Heart right ventricle (tissue), 16 donors: Measurements from ENCODE around the gene OR8A1. TPM values are rescaled to one million over a fixed set of nuclear protein-coding genes. Genes with fewer than 3 reads are reported as not detected.

ENCODE experiments used
- ATAC-seq, 8 donors: fragments of 200-7000 bp; cut with Tn5 transposase; one replicate each; pipeline ENCODE4 v1.9.1; 2020; ENCODE audit warnings: mild to moderate bottlenecking in 8 of 8, moderate library complexity in 8 of 8, moderate number of reproducible peaks in 1 of 8
- DNase-seq, 2 donors: peaks; one replicate each; pipeline ENCODE4 v3.0.0-alpha.2; 2020
- H3K27ac ChIP-seq, 10 donors: fragments of 200-600 bp; sonication (generic) in 2 of 10; one replicate each; pipeline versions ENCODE4 v1.5.0 to v1.8.0; 2020 to 2022; ENCODE audit warnings: mild to moderate bottlenecking in 3 of 10
- H3K27me3 ChIP-seq, 7 donors: fragments of 200-600 bp; one replicate each; pipeline ENCODE4 v1.8.0; 2021 to 2022; ENCODE audit warnings: mild to moderate bottlenecking in 2 of 7
- H3K36me3 ChIP-seq, 9 donors: fragments of 200-600 bp; sonication (generic) in 1 of 9; one replicate each; pipeline versions ENCODE4 v1.5.0 to v1.8.0; 2020 to 2022; ENCODE audit warnings: mild to moderate bottlenecking in 2 of 9
- H3K4me1 ChIP-seq, 9 donors: fragments of 200-600 bp; sonication (generic) in 1 of 9; one replicate each; pipeline versions ENCODE4 v1.5.0 to v1.8.0; 2020 to 2022; ENCODE audit warnings: mild to moderate bottlenecking in 4 of 9
- H3K4me3 ChIP-seq, 10 donors: fragments of 200-600 bp; sonication (generic) in 2 of 10; one replicate each; pipeline versions ENCODE4 v1.5.0 to v1.8.0; 2020 to 2022; ENCODE audit warnings: mild to moderate bottlenecking in 7 of 10, moderate library complexity in 2 of 10
- H3K9me3 ChIP-seq, 11 donors: fragments of 200-600 bp in 10 of 11; sonication (generic) in 2 of 11; one replicate each; pipeline versions ENCODE4 v1.5.0 to v1.8.0; 2013 to 2022; ENCODE audit warnings: mild to moderate bottlenecking in 2 of 11, control low read depth in 1 of 11, moderate library complexity in 1 of 11
- CTCF ChIP-seq, 9 donors: fragments of 200-600 bp; sonication (generic) in 2 of 9; IDR thresholded peaks; one replicate each; pipeline versions ENCODE4 v1.5.0 to v1.8.0; 2021 to 2022; ENCODE audit warnings: antibody characterized with exemption in 9 of 9, mild to moderate bottlenecking in 5 of 9, moderate library complexity in 1 of 9
- WGBS, 2 donors: extraction: QIAGEN DNeasy Blood & Tissue Kit; methylation state at CpG; one replicate each; pipeline ENCODE4 v1.1.7; 2013; ENCODE audit warnings: inconsistent platforms in 1 of 2; 5-methylcytosine and 5-hydroxymethylcytosine counted together
- intact Hi-C, 10 donors: fragments of 100-400 bp; cut with DNase I; formaldehyde crosslinking; loops; one replicate each; pipeline versions ENCODE4 v1.11.1 to v1.14.2; 2022
- polyA plus RNA-seq, 2 donors: library from polyadenylated mRNA; stranded (reverse); fragments of 200-250 nt; gene quantifications; one replicate each; pipeline ENCODE4 v1.2.3, GENCODE V29; 2013
- total RNA-seq, 10 donors: library from RNA; stranded (reverse); fragmentation: NEBNext Ultra II Directional in 3 of 10; extraction: Animal tissue kit (Norgen Biotek cat#: 25700) in 3 of 10; gene quantifications; one replicate each; pipeline versions ENCODE4 v1.2.1 to v1.2.4, GENCODE V29; 2021 to 2023
- donor health status: Arrhythmogenic right ventricular cardiomyopathy.
- donor health status: ischemic (EF 13 %, LVEDD 7.1; RV severe dilation, severe dysfunction).
- donor health status: healthy with polysubstance abuse.
- donor health status: DM: no; HTN: yes; CAD: no.
- donor health status: DM: no; HTN: no; CAD: no.
- donor health status: ischemic (EF 25% LVEDD 6.9; RV normal size, moderate dysfunction).
- donor health status: ischemic (EF 25% LVEDD 5.7; RV mildly dilated, moderate dysfunction).
- donor health status: healthy.
- donor health status: DM: yes; HTN: yes; CAD: no.
- donor health status: Ischemic cardiomyopathy.
- donor health status: ischemic (EF 35%, LVEDD 5.7; RV mildly dilated, moderate dysfunction).
- donor health status: nonischemic (EF 11% LVEDD 7.7; RV severe dilation, severe dysfunction).
- donor health status: DM: yes; HTN: yes; CAD: no.
- donor health status: PGD.
- donor health status: ischemic (EF 29% LVEDD 5.4; RV normal size, mild dysfunction).
- donor health status: nonischemic (EF 23%, LVEDD 6.1; RV moderate dilation, normal function).

The OR8A1 gene
- total and polyA plus RNA-seq, 12 donors: not detected

- Histone ChIP-seq H3K4me3 (no peak overlapping the region), H3K4me1 (no peaks in the 10 kb centered on the region), H3K36me3 (no peaks in the 10 kb centered on the region), H3K27me3 (peaks cover 0 to 26% (median 13%) of the 10 kb centered on the region in 7 donors), H3K27ac (no peak overlapping the region), H3K9me3 (no peaks in the 10 kb centered on the region)
- TF ChIP-seq CTCF (IDR thresholded peaks at IDR 0.05): no peak
- intact Hi-C loops: no loop called here
- DNase-seq (no peak), ATAC-seq (no peak)
- 61 to 65% methylated on average over 10 of the region's 10 CpGs for WGBS, 2 donors
These were observed 42.9 kb downstream of the OR8A1 start for GRCh38 chr11:124612567-124613246.

- DNase-seq (no peak), ATAC-seq (no peak)
- Histone ChIP-seq H3K36me3 (no peaks in the 10 kb centered on the region), H3K27me3 (peaks cover 0 to 26% (median 13%) of the 10 kb centered on the region in 7 donors), H3K9me3 (no peaks in the 10 kb centered on the region), H3K27ac (no peak overlapping the region), H3K4me1 (peaks cover 0 to 14% (median 11%) of the 10 kb centered on the region in 9 donors), H3K4me3 (no peak overlapping the region)
- WGBS, 2 donors: 85 to 90% methylated on average over 5 of the region's 5 CpGs
- no peak for TF ChIP-seq CTCF (IDR thresholded peaks at IDR 0.05)
- intact Hi-C loops: no loop called here
These were observed 49.1 kb downstream of the OR8A1 start for GRCh38 chr11:124618863-124619262.

Other genes starting within 250 kb of the OR8A1 start
- not detected for gene OR8D2, start 249.8 kb upstream of the OR8A1 start, total RNA-seq
- gene OR8D2, start 249.8 kb upstream of the OR8A1 start, polyA plus RNA-seq: not detected
- not detected for gene OR8B2, start 185.5 kb upstream of the OR8A1 start, total RNA-seq
- not detected for gene OR8B2, start 185.5 kb upstream of the OR8A1 start, polyA plus RNA-seq
- gene OR8B3, start 171.0 kb upstream of the OR8A1 start, total RNA-seq: not detected
- not detected for gene OR8B3, start 171.0 kb upstream of the OR8A1 start, polyA plus RNA-seq
- gene OR8B4, start 145.1 kb upstream of the OR8A1 start, total RNA-seq: not detected
- not detected for gene OR8B4, start 145.1 kb upstream of the OR8A1 start, polyA plus RNA-seq
- gene OR8B8, start 124.3 kb upstream of the OR8A1 start, total RNA-seq: not detected
- gene OR8B8, start 124.3 kb upstream of the OR8A1 start, polyA plus RNA-seq: not detected
- gene OR8B12, start 26.3 kb upstream of the OR8A1 start, total RNA-seq: not detected
- not detected for gene OR8B12, start 26.3 kb upstream of the OR8A1 start, polyA plus RNA-seq
- gene PANX3, start 41.4 kb downstream of the OR8A1 start, total RNA-seq: not detected
- gene PANX3, start 41.4 kb downstream of the OR8A1 start, polyA plus RNA-seq: not detected
- 10 to 100 TPM; 16.4 to 21.5 (median 19.2) TPM for gene TBRG1, start 52.9 kb downstream of the OR8A1 start, total RNA-seq
- gene TBRG1, start 52.9 kb downstream of the OR8A1 start, polyA plus RNA-seq: 10 to 100 TPM; 19.1 to 19.2 TPM
- gene SIAE, start 103.7 kb downstream of the OR8A1 start, total RNA-seq: 10 to 100 TPM; 67.0 to 92.9 (median 74.3) TPM
- gene SIAE, start 103.7 kb downstream of the OR8A1 start, polyA plus RNA-seq: 10 to 100 TPM; 17.9 to 78.0 TPM
- gene SPA17, start 103.9 kb downstream of the OR8A1 start, total RNA-seq: 1 to 10 TPM in 9 of 10 donors, under 1 TPM in 1; 0.62 to 4.9 (median 2.0) TPM
- gene SPA17, start 103.9 kb downstream of the OR8A1 start, polyA plus RNA-seq: 1 to 10 TPM; 4.4 to 4.8 TPM
- gene NRGN, start 169.9 kb downstream of the OR8A1 start, total RNA-seq: 1 to 10 TPM; 1.5 to 7.8 (median 4.1) TPM
- gene NRGN, start 169.9 kb downstream of the OR8A1 start, polyA plus RNA-seq: 10 to 100 TPM in 1 of 2 donors, 1 to 10 TPM in 1; 7.3 to 26.0 TPM
- gene VSIG2, start 182.3 kb downstream of the OR8A1 start, total RNA-seq: 1 to 10 TPM in 5 of 10 donors, under 1 TPM in 5; 0.72 to 2.2 (median 1.1) TPM
- 1 to 10 TPM in 1 of 2 donors, under 1 TPM in 1; 0.55 to 2.3 TPM for gene VSIG2, start 182.3 kb downstream of the OR8A1 start, polyA plus RNA-seq
- 10 to 100 TPM; 25.3 to 66.4 (median 44.8) TPM for gene ESAM, start 192.3 kb downstream of the OR8A1 start, total RNA-seq
- 10 to 100 TPM; 47.2 to 88.1 TPM for gene ESAM, start 192.3 kb downstream of the OR8A1 start, polyA plus RNA-seq
- gene MSANTD2, start 230.4 kb downstream of the OR8A1 start, total RNA-seq: 1 to 10 TPM; 2.4 to 4.6 (median 3.1) TPM
- gene MSANTD2, start 230.4 kb downstream of the OR8A1 start, polyA plus RNA-seq: 10 to 100 TPM in 1 of 2 donors, 1 to 10 TPM in 1; 3.5 to 15.9 TPM